Measurements from ENCODE around the gene TECTA.

DNA sequence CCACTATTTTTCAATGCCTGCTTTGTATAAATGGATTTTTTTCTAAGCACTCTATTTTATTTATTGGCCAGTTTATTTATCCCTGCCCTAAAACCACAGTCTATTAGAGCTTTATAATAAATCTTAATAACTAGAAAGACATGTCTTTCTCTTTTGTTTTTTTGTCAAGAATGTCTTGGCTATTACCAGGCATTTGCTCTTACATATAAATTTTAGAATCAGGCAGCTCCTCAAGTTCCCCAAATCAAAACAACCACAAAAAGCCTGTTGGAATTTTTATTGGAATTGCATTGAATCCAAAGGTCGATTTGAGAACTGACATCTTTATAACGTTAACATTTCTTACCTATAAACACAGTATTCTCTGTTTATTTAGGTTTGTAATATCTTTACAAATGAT, 105.8 kb downstream of the TECTA start:
- TF ChIP-seq POLR2A (IDR thresholded peaks at IDR 0.05) = no peak
- no peak for TF ChIP-seq CTCF (IDR thresholded peaks at IDR 0.05)
